Lung (tissue), 16 donors: Measurements from ENCODE around the gene KRTAP4-2. TPM values are rescaled to one million over a fixed set of nuclear protein-coding genes. Genes with fewer than 3 reads are reported as not detected.
"Not testable (repeated sequence)": the region's sequence is repeated elsewhere in the genome, so short reads cannot be mapped to it uniquely, and the experiment has no call there.

Experiments used
- ATAC-seq: fragments of 200-7000 bp; cut with Tn5 transposase; one replicate; pipeline ENCODE4 v1.9.1; 2020; ENCODE audit warnings: moderate number of reproducible peaks; ENCODE audit not compliant: insufficient read depth, low FRiP score
- DNase-seq, 3 donors: peaks; one replicate each; pipeline ENCODE4 v3.0.0-alpha.2; 2013 to 2017
- H3K27ac ChIP-seq, 2 donors: one replicate each; pipeline ENCODE4 v1.5.1; 2013; ENCODE audit warnings: mild to moderate bottlenecking in 2 of 2, moderate library complexity in 2 of 2, control low read depth in 1 of 2, inconsistent platforms in 1 of 2, low read depth in 1 of 2, low read length in 1 of 2
- H3K27me3 ChIP-seq, 3 donors: one replicate each; pipeline ENCODE4 v1.5.1; 2013; ENCODE audit warnings: low read length in 2 of 3; ENCODE audit not compliant: control insufficient read depth in 3 of 3, insufficient read depth in 3 of 3
- H3K36me3 ChIP-seq, 4 donors: one replicate each; pipeline ENCODE4 v1.5.1; 2013; ENCODE audit warnings: low read length in 4 of 4, mild to moderate bottlenecking in 1 of 4, moderate library complexity in 1 of 4; ENCODE audit not compliant: control insufficient read depth in 4 of 4, insufficient read depth in 4 of 4
- H3K4me1 ChIP-seq, 5 donors: one replicate each; pipeline ENCODE4 v1.5.1; 2013; ENCODE audit warnings: low read length in 5 of 5, mild to moderate bottlenecking in 2 of 5, moderate library complexity in 1 of 5; ENCODE audit not compliant: control insufficient read depth in 5 of 5, insufficient read depth in 5 of 5
- H3K4me3 ChIP-seq: one replicate; pipeline ENCODE4 v1.5.1; 2013; ENCODE audit warnings: mild to moderate bottlenecking, control low read depth, moderate library complexity
- H3K9ac ChIP-seq, 2 donors: one replicate each; pipeline ENCODE4 v1.5.1; 2013; ENCODE audit warnings: low read length in 2 of 2, control low read depth in 1 of 2; ENCODE audit not compliant: insufficient read depth in 1 of 2
- H3K9me3 ChIP-seq, 4 donors: one replicate each; pipeline ENCODE4 v1.5.1; 2013; ENCODE audit warnings: low read length in 3 of 4, mild to moderate bottlenecking in 1 of 4, moderate library complexity in 1 of 4; ENCODE audit not compliant: control insufficient read depth in 4 of 4, insufficient read depth in 3 of 4
- WGBS, 2 donors: extraction: QIAGEN DNeasy Blood & Tissue Kit; methylation state at CpG; one replicate each; pipeline ENCODE4 v1.1.7; 2013; 5-methylcytosine and 5-hydroxymethylcytosine counted together
- long read RNA-seq, 5 donors: transcript quantifications; one replicate each; lab custom pipeline, GENCODE V29; 2026
- polyA plus RNA-seq, 2 donors: library from polyadenylated mRNA; stranded (reverse); fragments of 200-250 nt; gene quantifications; one replicate each; pipeline ENCODE4 v1.2.1, GENCODE V29; 2013
- total RNA-seq, 2 donors: library from RNA; depleted of rRNA in 1 of 2; stranded (reverse); fragments of >200 nt in 1 of 2; gene quantifications; one replicate each; pipeline ENCODE4 v1.2.1, GENCODE V29; 2014 to 2021
- TF ChIP-seq, protein P1 (sequence below): IDR thresholded peaks from 2 replicates; pipeline ENCODE4 v1.5.1; 2012; ENCODE audit warnings: mild to moderate bottlenecking; ENCODE audit errors: control extremely low read depth, extremely low read depth
- donor health status: control.
- donor health status: control.
- donor health status: Bipolar disorder and iron deficiency.
- donor health status: healthy.
- donor health status: DM: yes; HTN: yes; CAD: no.

The KRTAP4-2 gene
- not detected for total RNA-seq
- polyA plus RNA-seq, result not detected
- long read RNA-seq, donor 1, result 0 reads
- long read RNA-seq, donor 2, result 0 reads
- long read RNA-seq, donor 3, result 0 reads
- long read RNA-seq, donor 4, result 0 reads
- long read RNA-seq, donor 5, result 0 reads

DNA sequence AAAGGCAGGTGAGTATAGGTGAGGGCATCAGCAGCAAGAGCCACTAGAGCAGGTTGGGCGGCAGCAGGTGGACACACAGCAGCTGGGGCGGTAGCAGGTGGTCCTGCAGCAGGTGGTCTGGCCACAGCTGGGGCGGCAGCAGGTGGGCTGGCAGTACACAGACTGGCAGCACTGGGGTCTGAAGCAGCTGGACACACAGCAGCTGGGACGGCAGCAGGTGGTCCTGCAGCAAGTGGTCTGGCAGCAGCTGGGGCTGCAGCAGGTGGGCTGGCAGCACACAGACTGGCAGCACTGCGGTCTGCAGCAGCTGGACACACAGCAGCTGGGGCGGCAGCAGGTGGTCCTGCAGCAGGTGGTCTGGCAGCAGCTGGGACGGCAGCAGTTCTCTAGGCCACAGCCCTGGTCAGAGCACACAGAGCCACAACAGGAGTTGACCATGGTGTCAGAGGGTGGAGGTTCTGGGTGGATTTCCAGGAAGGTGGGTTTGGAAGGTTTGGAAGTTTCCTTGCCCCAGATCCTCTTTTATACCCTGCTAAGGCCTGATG lies at the start of gene KRTAP4-2:
Gene KRTAP4-2, minus strand, starts transcription at position 495 of the 545 bp plus-strand sequence. Its CDS starts 57 bp downstream, at position 438.
- no peak within 1 kb of the TSS for H3K9ac ChIP-seq
- H3K9me3 ChIP-seq, result peaks cover 0 to 3% (median 0%) of the 10 kb centered on the region in 4 donors
- WGBS, 2 donors, result 93% methylated on average over 7 of the region's 7 CpGs
- no peak for DNase-seq
- no peaks in the 10 kb centered on the region for H3K27me3 ChIP-seq
- ATAC-seq, result no peak
- H3K36me3 ChIP-seq, result no peaks in the 10 kb centered on the region
- H3K27ac ChIP-seq, result no peak within 1 kb of the TSS
- H3K4me1 ChIP-seq, result no peaks in the 10 kb centered on the region
- TF ChIP-seq, protein P1, sequence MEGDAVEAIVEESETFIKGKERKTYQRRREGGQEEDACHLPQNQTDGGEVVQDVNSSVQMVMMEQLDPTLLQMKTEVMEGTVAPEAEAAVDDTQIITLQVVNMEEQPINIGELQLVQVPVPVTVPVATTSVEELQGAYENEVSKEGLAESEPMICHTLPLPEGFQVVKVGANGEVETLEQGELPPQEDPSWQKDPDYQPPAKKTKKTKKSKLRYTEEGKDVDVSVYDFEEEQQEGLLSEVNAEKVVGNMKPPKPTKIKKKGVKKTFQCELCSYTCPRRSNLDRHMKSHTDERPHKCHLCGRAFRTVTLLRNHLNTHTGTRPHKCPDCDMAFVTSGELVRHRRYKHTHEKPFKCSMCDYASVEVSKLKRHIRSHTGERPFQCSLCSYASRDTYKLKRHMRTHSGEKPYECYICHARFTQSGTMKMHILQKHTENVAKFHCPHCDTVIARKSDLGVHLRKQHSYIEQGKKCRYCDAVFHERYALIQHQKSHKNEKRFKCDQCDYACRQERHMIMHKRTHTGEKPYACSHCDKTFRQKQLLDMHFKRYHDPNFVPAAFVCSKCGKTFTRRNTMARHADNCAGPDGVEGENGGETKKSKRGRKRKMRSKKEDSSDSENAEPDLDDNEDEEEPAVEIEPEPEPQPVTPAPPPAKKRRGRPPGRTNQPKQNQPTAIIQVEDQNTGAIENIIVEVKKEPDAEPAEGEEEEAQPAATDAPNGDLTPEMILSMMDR, result no peak
- no peak within 1 kb of the TSS for H3K4me3 ChIP-seq

DNA sequence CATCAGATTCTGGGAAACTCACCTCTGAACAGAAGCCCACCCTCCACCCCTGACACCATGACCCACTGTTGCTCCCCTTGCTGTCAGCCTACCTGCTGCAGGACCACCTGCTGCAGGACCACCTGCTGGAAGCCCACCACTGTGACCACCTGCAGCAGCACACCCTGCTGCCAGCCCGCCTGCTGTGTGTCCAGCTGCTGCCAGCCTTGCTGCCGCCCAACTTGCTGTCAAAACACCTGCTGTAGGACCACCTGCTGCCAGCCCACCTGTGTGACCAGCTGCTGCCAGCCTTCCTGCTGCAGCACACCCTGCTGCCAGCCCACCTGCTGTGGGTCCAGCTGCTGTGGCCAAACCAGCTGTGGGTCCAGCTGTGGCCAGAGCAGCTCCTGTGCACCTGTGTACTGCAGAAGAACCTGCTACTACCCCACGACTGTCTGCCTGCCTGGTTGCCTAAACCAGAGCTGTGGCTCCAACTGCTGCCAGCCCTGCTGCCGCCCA lies 48.6 kb upstream of the KRTAP4-2 start, which contains the start of gene KRTAP9-2:
Gene KRTAP9-2, plus strand, starts transcription at position 51 of the 498 bp plus-strand sequence. Its CDS starts 7 bp downstream, at position 58.
- WGBS, 2 donors, result 63 to 92% methylated on average over 2 to 3 of the region's 4 CpGs
- ATAC-seq, H3K9ac ChIP-seq, H3K4me3 ChIP-seq, H3K27ac ChIP-seq, H3K27me3 ChIP-seq, H3K4me1 ChIP-seq, DNase-seq, H3K9me3 ChIP-seq, H3K36me3 ChIP-seq: not testable (repeated sequence)

DNA sequence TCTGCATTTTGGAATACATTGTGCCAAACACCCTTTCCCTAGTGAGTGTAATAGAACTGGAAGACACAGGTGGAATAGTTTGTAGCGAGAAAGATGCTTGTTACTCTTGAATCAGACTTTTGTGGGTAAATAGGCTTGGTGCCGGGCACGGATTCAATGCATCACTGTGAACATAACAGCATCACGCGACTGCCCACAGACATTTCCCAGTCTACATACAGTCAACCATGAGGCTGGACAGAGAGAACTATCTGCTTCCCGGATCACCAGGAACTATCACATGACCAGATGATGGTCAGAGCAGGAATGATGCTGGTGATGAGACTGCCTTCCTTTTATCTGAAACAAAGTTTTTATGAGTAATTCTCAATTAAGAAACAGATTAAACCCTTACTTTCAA lies 48.0 kb upstream of the KRTAP4-2 start:
- ATAC-seq (no peak), DNase-seq (no peak)
- H3K36me3 ChIP-seq, result no peaks in the 10 kb centered on the region
- peaks cover 0 to 2% (median 0%) of the 10 kb centered on the region in 4 donors for H3K9me3 ChIP-seq
- no peaks in the 10 kb centered on the region for H3K4me1 ChIP-seq
- H3K27me3 ChIP-seq, result peaks cover 0 to 10% (median 0%) of the 10 kb centered on the region in 3 donors
- no peak overlapping the region for H3K4me3 ChIP-seq
- TF ChIP-seq, protein P1, result no peak
- H3K9ac ChIP-seq, result no peak overlapping the region
- H3K27ac ChIP-seq, result no peak overlapping the region
- 87 to 94% methylated on average over 6 of the region's 6 CpGs for WGBS, 2 donors

DNA sequence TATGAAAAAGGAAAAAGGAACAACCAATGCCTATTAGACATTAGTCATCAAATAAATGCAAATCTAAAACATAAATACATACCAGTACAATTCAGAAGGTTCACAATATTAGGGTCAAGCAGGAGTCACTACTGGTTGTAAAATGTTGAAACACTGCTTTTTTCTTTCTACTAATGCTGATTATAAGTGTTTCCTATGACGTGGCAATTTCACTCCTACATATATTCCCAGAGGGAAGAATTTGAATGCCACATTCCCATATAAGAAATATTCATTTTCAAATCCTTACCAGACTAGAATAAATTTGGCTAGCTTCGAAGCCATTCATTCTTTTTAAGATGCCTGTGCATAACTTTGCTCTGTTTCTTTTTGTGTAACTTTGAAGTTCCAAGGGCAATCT lies 45.8 kb upstream of the KRTAP4-2 start:
- TF ChIP-seq, protein P1, result no peak
- Histone ChIP-seq H3K9ac (no peak overlapping the region), H3K27ac (no peak overlapping the region), H3K4me1 (no peaks in the 10 kb centered on the region), H3K4me3 (no peak overlapping the region), H3K9me3 (peaks cover 0 to 4% (median 0%) of the 10 kb centered on the region in 4 donors), H3K36me3 (no peaks in the 10 kb centered on the region), H3K27me3 (peaks cover 0 to 5% (median 0%) of the 10 kb centered on the region in 3 donors)
- no peak for ATAC-seq
- DNase-seq, result no peak
- 54 to 80% methylated on average over 2 of the region's 2 CpGs for WGBS, 2 donors
